SK-N-MC (cell line): ENCODE results near the gene LDLRAD3.

ENCODE experiments used
- EZH2 ChIP-seq: fragments of 200-600 bp; sonication (generic); IDR thresholded peaks from one replicate; pipeline ENCODE4 v1.6.1; 2017; ENCODE audit warnings: antibody characterized with exemption
- POLR2AphosphoS5 ChIP-seq: IDR thresholded peaks from 2 replicates; pipeline ENCODE4 v1.6.1; 2012; ENCODE audit warnings: mild to moderate bottlenecking, low read depth, low read length, borderline replicate concordance

DNA sequence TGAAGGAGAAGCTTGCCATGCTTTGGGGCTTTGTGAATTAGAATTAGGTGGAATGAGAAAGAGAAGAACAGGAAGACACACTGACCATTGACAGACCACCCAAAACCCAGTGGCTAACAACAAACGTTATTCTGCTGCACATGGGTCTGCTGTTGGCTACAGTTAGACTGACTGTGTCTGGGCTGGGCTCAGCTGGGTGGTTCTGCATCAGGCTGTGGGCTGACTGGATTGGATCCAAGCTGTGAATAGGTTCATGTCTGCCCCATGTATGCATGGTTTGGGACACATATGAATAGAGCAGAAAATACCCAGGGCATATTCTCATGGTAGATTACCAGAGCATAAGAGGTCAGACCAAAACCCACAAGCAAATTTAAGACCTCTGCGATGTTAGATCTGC lies 11.7 kb upstream of the LDLRAD3 start:
- TF ChIP-seq POLR2AphosphoS5 (no peak), EZH2 (no peak)
